OCI-LY3 (cell line): ENCODE data around the gene GRID1.

Source experiments
- H2AFZ ChIP-seq: fragments of 200-600, 300-600 bp; shearing (Covaris generic); 2 replicates; pipeline ENCODE4 v1.6.0; 2014; ENCODE audit warnings: antibody characterized with exemption, low read depth, low read length
- H3K27ac ChIP-seq: fragments of 200-600, 300-600 bp; sonication (generic); 2 replicates; pipeline ENCODE4 v1.5.1; 2014; ENCODE audit warnings: mild to moderate bottlenecking, low read length, moderate library complexity, mixed read lengths
- H3K27me3 ChIP-seq: fragments of 200-600, 300-600 bp; sonication (generic); 2 replicates; pipeline ENCODE4 v1.6.1; 2014; ENCODE audit warnings: low read depth, low read length, mixed read lengths
- H3K36me3 ChIP-seq: fragments of 200-600, 300-600 bp; sonication (generic); replicated peaks from 2 replicates; pipeline ENCODE3; 2014; ENCODE audit warnings: low read depth, low read length, mixed read lengths
- H3K4me1 ChIP-seq: fragments of 300-600, 200-600 bp; sonication (generic); 2 replicates; pipeline ENCODE4 v1.6.1; 2014; ENCODE audit warnings: low read length, mixed read lengths
- H3K4me2 ChIP-seq: fragments of 200-600, 300-600 bp; sonication (generic); 2 replicates; pipeline ENCODE4 v1.6.1; 2014; ENCODE audit warnings: low read length, mixed read lengths
- H3K4me3 ChIP-seq: fragments of 300-600, 200-600 bp; sonication (generic); 2 replicates; pipeline ENCODE4 v1.5.1; 2014; ENCODE audit warnings: antibody characterized with exemption, mild to moderate bottlenecking, low read length, moderate library complexity
- H3K79me2 ChIP-seq: fragments of 300-600, 200-600 bp; shearing (Covaris generic); 2 replicates; pipeline ENCODE4 v1.6.1; 2014; ENCODE audit warnings: mild to moderate bottlenecking, low read length, mixed read lengths
- H3K9ac ChIP-seq: fragments of 300-600, 200-600 bp; shearing (Covaris generic); 2 replicates; pipeline ENCODE4 v1.6.0; 2014; ENCODE audit warnings: mild to moderate bottlenecking, low read length, moderate library complexity
- H3K9me3 ChIP-seq: fragments of 200-600, 300-600 bp; shearing (Covaris generic); 2 replicates; pipeline ENCODE4 v1.6.1; 2014; ENCODE audit warnings: low read length, mixed read lengths; ENCODE audit not compliant: insufficient read depth
- H4K20me1 ChIP-seq: fragments of 200-600, 300-600 bp; sonication (generic); 2 replicates; pipeline ENCODE4 v1.6.1; 2016; ENCODE audit warnings: low read length, mixed read lengths; ENCODE audit not compliant: insufficient read depth
- CTCF ChIP-seq: fragments of 200-600, 300-600 bp; sonication (generic); IDR thresholded peaks from 2 replicates; pipeline ENCODE4 v1.5.1; 2014; ENCODE audit warnings: antibody characterized with exemption, low read length, low read depth
- EZH2phosphoT487 ChIP-seq: fragments of 200-600 bp; shearing (Covaris generic); IDR thresholded peaks from 2 replicates; pipeline ENCODE4 v1.6.1; 2018; ENCODE audit warnings: antibody characterized with exemption, mixed run types, low read depth

GRID1 gene

DNA sequence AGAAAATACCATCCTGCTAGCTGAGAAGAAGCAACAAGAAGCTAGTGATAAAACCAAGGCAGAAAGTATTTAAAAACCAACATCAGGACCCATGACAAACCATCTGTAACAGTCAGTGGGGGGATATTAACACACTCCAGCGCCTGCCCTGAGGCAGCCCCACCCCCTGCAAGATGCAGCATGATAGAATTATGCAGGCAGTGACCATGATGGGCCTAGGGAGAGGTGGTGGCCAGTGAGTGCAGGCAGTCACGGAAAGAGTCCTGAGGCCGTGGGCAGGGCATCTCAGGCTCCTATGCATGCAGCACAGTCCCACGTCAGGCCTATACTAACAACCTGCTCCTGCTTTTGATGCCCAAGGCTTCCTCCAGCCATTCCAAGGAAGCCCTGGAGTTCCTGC, 686.9 kb downstream of the GRID1 start:
- peaks cover 7% of the 10 kb centered on the region; the same call in 1 of the 2 replicates for H3K4me1 ChIP-seq
- no peak overlapping the region for H3K27ac ChIP-seq
- no peaks in the 10 kb centered on the region for H3K36me3 ChIP-seq
- TF ChIP-seq CTCF (no peak), EZH2phosphoT487 (no peak)
- H3K79me2 ChIP-seq, result no peaks in the 10 kb centered on the region
- no peaks in the 10 kb centered on the region for H3K27me3 ChIP-seq
- H3K9ac ChIP-seq, result no peak overlapping the region
- H2AFZ ChIP-seq, result no peak overlapping the region
- H3K4me3 ChIP-seq, result no peak overlapping the region
- no peak overlapping the region for H3K4me2 ChIP-seq
- H4K20me1 ChIP-seq, result no peaks in the 10 kb centered on the region
- no peaks in the 10 kb centered on the region for H3K9me3 ChIP-seq

- TF ChIP-seq EZH2phosphoT487 (no peak), CTCF (no peak)
- Histone ChIP-seq H3K9ac (no peak overlapping the region), H4K20me1 (no peaks in the 10 kb centered on the region), H3K9me3 (no peaks in the 10 kb centered on the region), H3K36me3 (no peaks in the 10 kb centered on the region), H3K27me3 (no peaks in the 10 kb centered on the region), H3K4me1 (peaks cover 7% of the 10 kb centered on the region; the same call in 1 of the 2 replicates), H3K4me3 (no peak overlapping the region), H3K79me2 (no peaks in the 10 kb centered on the region), H3K4me2 (no peak overlapping the region), H3K27ac (no peak overlapping the region), H2AFZ (no peak overlapping the region)
These were observed 687.5 kb downstream of the GRID1 start for GRCh38 chr10:85679061-85679460.

DNA sequence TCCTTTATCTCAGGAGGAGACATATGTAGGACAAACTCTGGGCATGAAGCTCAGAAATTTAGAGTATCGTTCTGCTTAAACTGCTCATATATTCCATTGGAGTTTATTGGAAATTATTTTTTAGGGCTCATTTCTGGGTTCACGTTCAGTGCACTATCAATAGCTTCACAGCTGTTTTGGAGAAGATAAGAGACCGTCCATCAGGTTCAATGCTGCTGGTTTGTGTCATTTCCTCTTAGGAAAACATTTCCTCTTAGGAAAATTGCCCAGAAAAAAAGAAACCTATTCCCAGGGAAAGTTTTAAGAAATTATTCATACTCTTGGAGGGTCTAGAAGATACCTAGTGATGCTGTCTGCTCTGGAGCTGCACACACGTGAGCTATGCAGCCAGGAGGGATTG, 691.7 kb downstream of the GRID1 start:
- no peaks in the 10 kb centered on the region for H3K79me2 ChIP-seq
- no peaks in the 10 kb centered on the region for H3K27me3 ChIP-seq
- H3K36me3 ChIP-seq, result no peaks in the 10 kb centered on the region
- no peak overlapping the region for H2AFZ ChIP-seq
- no peak overlapping the region for H3K9ac ChIP-seq
- no peak overlapping the region for H3K4me3 ChIP-seq
- no peak overlapping the region for H3K27ac ChIP-seq
- no peak overlapping the region for H3K4me2 ChIP-seq
- no peaks in the 10 kb centered on the region for H4K20me1 ChIP-seq
- TF ChIP-seq CTCF, result no peak
- TF ChIP-seq EZH2phosphoT487, result no peak
- no peaks in the 10 kb centered on the region for H3K9me3 ChIP-seq
- H3K4me1 ChIP-seq, result peaks cover 7% of the 10 kb centered on the region; the same call in 1 of the 2 replicates

GRCh38 chr10:85673270-85673669, 693.3 kb downstream of the GRID1 start:
- Histone ChIP-seq H3K36me3 (no peaks in the 10 kb centered on the region), H3K27ac (no peak overlapping the region), H3K4me1 (peaks cover 7% of the 10 kb centered on the region; the same call in 1 of the 2 replicates), H2AFZ (no peak overlapping the region), H4K20me1 (no peaks in the 10 kb centered on the region), H3K4me3 (no peak overlapping the region), H3K9ac (no peak overlapping the region), H3K27me3 (no peaks in the 10 kb centered on the region), H3K79me2 (no peaks in the 10 kb centered on the region), H3K4me2 (no peak overlapping the region), H3K9me3 (no peaks in the 10 kb centered on the region)
- TF ChIP-seq EZH2phosphoT487 (no peak), CTCF (no peak)
